OCI-LY1 (cell line): ENCODE data around the gene COX6A2.

Experiments used
- EZH2 ChIP-seq: fragments of 200-600 bp; sonication (generic), shearing (Covaris generic); IDR thresholded peaks from 2 replicates; pipeline ENCODE4 v1.8.0; 2017; ENCODE audit warnings: borderline replicate concordance, mixed run types, mild to moderate bottlenecking, antibody characterized with exemption, low read length, moderate library complexity, mixed read lengths
- TF ChIP-seq, protein P1 (sequence below): fragments of 200-600 bp; sonication (generic), shearing (Covaris generic); IDR thresholded peaks from 2 replicates; pipeline ENCODE4 v1.5.1; 2017; ENCODE audit warnings: mild to moderate bottlenecking, antibody characterized with exemption, low read length, moderate library complexity, mixed read lengths

DNA sequence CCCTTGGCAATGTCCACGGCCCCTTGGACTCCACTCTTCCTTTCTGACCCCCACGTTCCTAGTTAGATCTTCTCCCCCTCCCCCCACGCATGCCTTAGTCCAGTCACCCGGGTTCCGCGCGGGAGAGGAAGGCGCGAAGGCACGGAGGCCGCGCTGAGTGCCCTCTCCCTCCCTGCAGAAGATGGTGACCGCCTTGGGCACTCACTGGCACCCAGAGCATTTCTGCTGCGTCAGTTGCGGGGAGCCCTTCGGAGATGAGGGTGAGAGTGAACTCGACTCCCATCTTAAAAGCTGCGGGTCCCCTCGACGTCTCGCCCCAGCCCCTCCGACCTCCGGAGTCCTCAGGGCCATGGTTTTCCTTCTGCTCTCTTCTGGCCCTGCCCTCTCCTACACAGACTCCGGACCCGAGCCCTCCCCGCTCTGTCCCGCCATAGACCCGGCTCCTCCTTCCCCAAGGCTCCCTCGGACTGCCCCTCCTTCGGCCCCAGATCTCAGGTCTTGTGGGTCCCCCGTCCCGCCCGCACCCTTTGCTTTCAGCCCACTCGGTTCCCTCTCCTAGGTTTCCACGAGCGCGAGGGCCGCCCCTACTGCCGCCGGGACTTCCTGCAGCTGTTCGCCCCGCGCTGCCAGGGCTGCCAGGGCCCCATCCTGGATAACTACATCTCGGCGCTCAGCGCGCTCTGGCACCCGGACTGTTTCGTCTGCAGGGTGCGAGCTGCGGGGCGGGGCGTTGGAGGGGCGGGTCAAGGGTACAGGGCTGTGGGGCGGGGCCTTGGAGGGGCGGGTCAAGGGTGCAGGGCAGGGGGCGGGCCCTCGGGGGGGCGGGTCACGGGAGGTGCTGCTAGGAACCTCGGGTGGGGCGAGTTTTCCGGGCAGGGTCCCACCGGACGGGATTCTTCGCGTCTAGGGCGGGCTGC lies 48.4 kb upstream of the COX6A2 start:
- TF ChIP-seq, protein P1, sequence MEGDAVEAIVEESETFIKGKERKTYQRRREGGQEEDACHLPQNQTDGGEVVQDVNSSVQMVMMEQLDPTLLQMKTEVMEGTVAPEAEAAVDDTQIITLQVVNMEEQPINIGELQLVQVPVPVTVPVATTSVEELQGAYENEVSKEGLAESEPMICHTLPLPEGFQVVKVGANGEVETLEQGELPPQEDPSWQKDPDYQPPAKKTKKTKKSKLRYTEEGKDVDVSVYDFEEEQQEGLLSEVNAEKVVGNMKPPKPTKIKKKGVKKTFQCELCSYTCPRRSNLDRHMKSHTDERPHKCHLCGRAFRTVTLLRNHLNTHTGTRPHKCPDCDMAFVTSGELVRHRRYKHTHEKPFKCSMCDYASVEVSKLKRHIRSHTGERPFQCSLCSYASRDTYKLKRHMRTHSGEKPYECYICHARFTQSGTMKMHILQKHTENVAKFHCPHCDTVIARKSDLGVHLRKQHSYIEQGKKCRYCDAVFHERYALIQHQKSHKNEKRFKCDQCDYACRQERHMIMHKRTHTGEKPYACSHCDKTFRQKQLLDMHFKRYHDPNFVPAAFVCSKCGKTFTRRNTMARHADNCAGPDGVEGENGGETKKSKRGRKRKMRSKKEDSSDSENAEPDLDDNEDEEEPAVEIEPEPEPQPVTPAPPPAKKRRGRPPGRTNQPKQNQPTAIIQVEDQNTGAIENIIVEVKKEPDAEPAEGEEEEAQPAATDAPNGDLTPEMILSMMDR = no peak
- no peak for TF ChIP-seq EZH2
